Karpas-422 (cell line): ENCODE results near the gene MYF6. TPM values are rescaled to one million over a fixed set of nuclear protein-coding genes. Genes with fewer than 3 reads are reported as not detected.
"Not testable (repeated sequence)": the region's sequence is repeated elsewhere in the genome, so short reads cannot be mapped to it uniquely, and the experiment has no call there.

Experiments used
- DNase-seq: peaks from one replicate; pipeline ENCODE4 v3.0.0-alpha.2; 2015
- H2AFZ ChIP-seq: fragments of 200-600 bp; sonication (generic); 2 replicates; pipeline ENCODE4 v1.6.1; 2014; ENCODE audit warnings: antibody characterized with exemption, low read length, mixed read lengths
- H3K27ac ChIP-seq: fragments of 200-600 bp; sonication (generic); 2 replicates; pipeline ENCODE4 v1.5.1; 2014; ENCODE audit warnings: mild to moderate bottlenecking, low read length, moderate library complexity
- H3K27me3 ChIP-seq: fragments of 200-600 bp; sonication (generic); 2 replicates; pipeline ENCODE4 v1.6.1; 2014; ENCODE audit warnings: low read length, mixed read lengths
- H3K36me3 ChIP-seq: fragments of 200-600 bp; sonication (generic); 2 replicates; pipeline ENCODE4 v1.6.1; 2014; ENCODE audit warnings: low read length, mixed read lengths; ENCODE audit not compliant: insufficient read depth
- H3K4me1 ChIP-seq: fragments of 200-600 bp; sonication (generic); 2 replicates; pipeline ENCODE4 v1.6.1; 2014; ENCODE audit warnings: mild to moderate bottlenecking, low read length, mixed read lengths
- H3K4me2 ChIP-seq: fragments of 200-600 bp; sonication (generic); 2 replicates; pipeline ENCODE4 v1.6.1; 2014; ENCODE audit warnings: low read length, low read depth, mild to moderate bottlenecking; ENCODE audit not compliant: poor library complexity, severe bottlenecking
- H3K4me3 ChIP-seq: fragments of 200-600 bp; sonication (generic); 2 replicates; pipeline ENCODE4 v1.5.1; 2014; ENCODE audit warnings: mild to moderate bottlenecking, antibody characterized with exemption, low read length, mixed read lengths
- H3K79me2 ChIP-seq: fragments of 200-600 bp; sonication (generic); 2 replicates; pipeline ENCODE4 v1.6.1; 2014; ENCODE audit warnings: mild to moderate bottlenecking, low read length, mixed read lengths
- H3K9ac ChIP-seq: fragments of 200-600 bp; sonication (generic); 2 replicates; pipeline ENCODE4 v1.6.0; 2014; ENCODE audit warnings: low read length
- H3K9me2 ChIP-seq: fragments of 200-600 bp; sonication (generic), shearing (Covaris generic); replicated peaks from 2 replicates; pipeline ENCODE4 v1.6.0; 2014; ENCODE audit warnings: mild to moderate bottlenecking, low read length, moderate library complexity; ENCODE audit not compliant: insufficient read depth
- H3K9me3 ChIP-seq: fragments of 300-700, 200-600 bp; sonication (generic); 2 replicates; pipeline ENCODE4 v1.6.1; 2014; ENCODE audit warnings: low read length, mixed read lengths
- H4K20me1 ChIP-seq: fragments of 200-600 bp; sonication (generic); 2 replicates; pipeline ENCODE4 v1.6.1; 2014; ENCODE audit warnings: mild to moderate bottlenecking, antibody characterized with exemption, low read length, low read depth; ENCODE audit not compliant: insufficient read depth
- total RNA-seq: library from RNA; depleted of rRNA; stranded (reverse); fragments of >200 nt; shearing (Covaris generic); gene quantifications from 2 replicates; pipeline ENCODE4 v1.2.3, GENCODE V29; 2014; ENCODE audit warnings: low replicate concordance; rRNA removed

Gene MYF6
- total RNA-seq = not detected in 2 replicates

GRCh38 chr12:80707126-80707829 lies at the start of gene MYF6:
Gene MYF6, plus strand, starts transcription at chr12:80707634. Its CDS starts 86 bp downstream, at chr12:80707720.
- no peak within 1 kb of the TSS for H3K4me3 ChIP-seq
- H3K79me2 ChIP-seq = no peaks in the 10 kb centered on the region
- H3K27ac ChIP-seq = no peak within 1 kb of the TSS
- no peak within 1 kb of the TSS for H2AFZ ChIP-seq
- DNase-seq = no peak
- no peaks in the 10 kb centered on the region for H4K20me1 ChIP-seq
- H3K9ac ChIP-seq = no peak within 1 kb of the TSS
- H3K4me1 ChIP-seq = peaks cover 7% of the 10 kb centered on the region
- H3K36me3 ChIP-seq = no peaks in the 10 kb centered on the region
- no peak within 1 kb of the TSS for H3K4me2 ChIP-seq
- no peaks in the 10 kb centered on the region for H3K27me3 ChIP-seq
- H3K9me3 ChIP-seq = no peaks in the 10 kb centered on the region
- no peaks in the 10 kb centered on the region for H3K9me2 ChIP-seq

- H3K9ac ChIP-seq = no peak overlapping the region
- H3K4me2 ChIP-seq = no peak overlapping the region
- no peak overlapping the region for H3K4me3 ChIP-seq
- no peak overlapping the region for H2AFZ ChIP-seq
- no peak for DNase-seq
- H3K9me2 ChIP-seq = no peaks in the 10 kb centered on the region
- H3K27ac ChIP-seq = no peak overlapping the region
- H3K4me1 ChIP-seq = no peaks in the 10 kb centered on the region
- H3K79me2 ChIP-seq = no peaks in the 10 kb centered on the region
- H3K9me3 ChIP-seq = no peaks in the 10 kb centered on the region
- H4K20me1 ChIP-seq = no peaks in the 10 kb centered on the region
- no peaks in the 10 kb centered on the region for H3K27me3 ChIP-seq
- no peaks in the 10 kb centered on the region for H3K36me3 ChIP-seq
Measured at GRCh38 chr12:80659512-80660063, 47.8 kb upstream of the MYF6 start.

GRCh38 chr12:80662586-80662985 lies 44.8 kb upstream of the MYF6 start:
- no peaks in the 10 kb centered on the region for H3K4me1 ChIP-seq
- no peak overlapping the region for H3K4me2 ChIP-seq
- no peaks in the 10 kb centered on the region for H3K36me3 ChIP-seq
- H3K27ac ChIP-seq = no peak overlapping the region
- H3K79me2 ChIP-seq = no peaks in the 10 kb centered on the region
- H2AFZ ChIP-seq = no peak overlapping the region
- no peaks in the 10 kb centered on the region for H3K9me3 ChIP-seq
- no peaks in the 10 kb centered on the region for H4K20me1 ChIP-seq
- no peak for DNase-seq
- H3K9me2 ChIP-seq = no peaks in the 10 kb centered on the region
- no peaks in the 10 kb centered on the region for H3K27me3 ChIP-seq
- no peak overlapping the region for H3K4me3 ChIP-seq
- H3K9ac ChIP-seq = no peak overlapping the region

GRCh38 chr12:80670214-80670613 lies 37.2 kb upstream of the MYF6 start:
- no peaks in the 10 kb centered on the region for H3K27me3 ChIP-seq
- no peak overlapping the region for H2AFZ ChIP-seq
- no peaks in the 10 kb centered on the region for H3K36me3 ChIP-seq
- no peaks in the 10 kb centered on the region for H4K20me1 ChIP-seq
- no peaks in the 10 kb centered on the region for H3K9me2 ChIP-seq
- no peaks in the 10 kb centered on the region for H3K4me1 ChIP-seq
- no peak overlapping the region for H3K4me2 ChIP-seq
- DNase-seq = no peak
- no peaks in the 10 kb centered on the region for H3K79me2 ChIP-seq
- H3K27ac ChIP-seq = no peak overlapping the region
- no peak overlapping the region for H3K4me3 ChIP-seq
- no peak overlapping the region for H3K9ac ChIP-seq
- H3K9me3 ChIP-seq = no peaks in the 10 kb centered on the region

- not testable (repeated sequence) for DNase-seq, H3K9me2 ChIP-seq, H3K4me2 ChIP-seq, H3K4me1 ChIP-seq, H2AFZ ChIP-seq, H3K27ac ChIP-seq, H3K79me2 ChIP-seq, H3K9ac ChIP-seq, H3K36me3 ChIP-seq, H3K4me3 ChIP-seq, H3K9me3 ChIP-seq, H3K27me3 ChIP-seq, H4K20me1 ChIP-seq
Measured at GRCh38 chr12:80676042-80676636, 31.3 kb upstream of the MYF6 start.

- Histone ChIP-seq H3K4me3 (no peak overlapping the region), H3K36me3 (no peaks in the 10 kb centered on the region), H3K27ac (no peak overlapping the region), H3K9me3 (no peaks in the 10 kb centered on the region), H3K9ac (no peak overlapping the region), H3K4me2 (no peak overlapping the region), H3K4me1 (no peaks in the 10 kb centered on the region), H3K27me3 (no peaks in the 10 kb centered on the region), H3K9me2 (no peaks in the 10 kb centered on the region), H3K79me2 (no peaks in the 10 kb centered on the region), H2AFZ (no peak overlapping the region), H4K20me1 (no peaks in the 10 kb centered on the region)
- DNase-seq = no peak
Measured at GRCh38 chr12:80676856-80677255, 30.6 kb upstream of the MYF6 start.

GRCh38 chr12:80677994-80678393 lies 29.4 kb upstream of the MYF6 start:
- Histone ChIP-seq H2AFZ (no peak overlapping the region), H3K36me3 (no peaks in the 10 kb centered on the region), H3K9me3 (no peaks in the 10 kb centered on the region), H3K9me2 (no peaks in the 10 kb centered on the region), H3K4me3 (no peak overlapping the region), H3K27me3 (no peaks in the 10 kb centered on the region), H3K79me2 (no peaks in the 10 kb centered on the region), H4K20me1 (no peaks in the 10 kb centered on the region), H3K9ac (no peak overlapping the region), H3K27ac (no peak overlapping the region), H3K4me1 (no peaks in the 10 kb centered on the region), H3K4me2 (no peak overlapping the region)
- no peak for DNase-seq

- Histone ChIP-seq H3K9ac (no peak overlapping the region), H3K4me2 (no peak overlapping the region), H3K4me3 (no peak overlapping the region), H3K27ac (no peak overlapping the region), H4K20me1 (no peaks in the 10 kb centered on the region), H3K27me3 (no peaks in the 10 kb centered on the region), H3K36me3 (no peaks in the 10 kb centered on the region), H3K9me3 (no peaks in the 10 kb centered on the region), H3K79me2 (no peaks in the 10 kb centered on the region), H3K9me2 (no peaks in the 10 kb centered on the region), H3K4me1 (no peaks in the 10 kb centered on the region), H2AFZ (no peak overlapping the region)
- no peak for DNase-seq
Measured at GRCh38 chr12:80679346-80680131, 27.9 kb upstream of the MYF6 start.
